ENCODE measurements around the gene MTNR1B. TPM values are rescaled to one million over a fixed set of nuclear protein-coding genes. Genes with fewer than 3 reads are reported as not detected.
A peak's percentile ranks its signal among the peaks of the same experiment; 100 is the strongest.

MTNR1B gene
- total RNA-seq, result not detected in 3 replicates
- long read RNA-seq, result 0 reads

GRCh38 chr11:92969634-92970347, at the start of gene MTNR1B:
TSS of gene MTNR1B (plus strand) at chr11:92969651. CDS start at chr11:92969726, 75 bp downstream.
- peaks cover 4% of the 10 kb centered on the region for H3K4me1 Mint-ChIP-seq (ENCODE audit: low read depth)
- H3K27me3 Mint-ChIP-seq (ENCODE audit: low read depth), result peaks cover 15% of the 10 kb centered on the region
- no peak for DNase-seq (ENCODE audit: low spot score)
- H3K4me3 Mint-ChIP-seq (ENCODE audit: unreplicated experiment), result peak within 1 kb of the TSS; percentile 56
- no peak within 1 kb of the TSS for H3K27ac Mint-ChIP-seq (ENCODE audit: unreplicated experiment)
- peaks cover 2% of the 10 kb centered on the region for H3K36me3 Mint-ChIP-seq (ENCODE audit: low read depth)
- no peak for TF ChIP-seq CTCF (IDR thresholded peaks at IDR 0.05)
- H3K9me3 Mint-ChIP-seq (ENCODE audit: low read depth), result no peaks in the 10 kb centered on the region

GRCh38 chr11:92920331-92920730, 49.1 kb upstream of the MTNR1B start:
- TF ChIP-seq CTCF (IDR thresholded peaks at IDR 0.05), result no peak
- Mint-ChIP-seq H3K27ac (ENCODE audit: unreplicated experiment) (no peak overlapping the region), H3K27me3 (ENCODE audit: low read depth) (peaks cover 16% of the 10 kb centered on the region), H3K36me3 (ENCODE audit: low read depth) (no peaks in the 10 kb centered on the region), H3K9me3 (ENCODE audit: low read depth) (no peaks in the 10 kb centered on the region), H3K4me1 (ENCODE audit: low read depth) (no peaks in the 10 kb centered on the region), H3K4me3 (ENCODE audit: unreplicated experiment) (no peak overlapping the region)
- DNase-seq (ENCODE audit: low spot score), result no peak

- TF ChIP-seq CTCF (IDR thresholded peaks at IDR 0.05), result no peak
- H3K4me3 Mint-ChIP-seq (ENCODE audit: unreplicated experiment), result no peak overlapping the region
- H3K27ac Mint-ChIP-seq (ENCODE audit: unreplicated experiment), result no peak overlapping the region
- peaks cover 16% of the 10 kb centered on the region for H3K27me3 Mint-ChIP-seq (ENCODE audit: low read depth)
- H3K36me3 Mint-ChIP-seq (ENCODE audit: low read depth), result no peaks in the 10 kb centered on the region
- no peaks in the 10 kb centered on the region for H3K4me1 Mint-ChIP-seq (ENCODE audit: low read depth)
- DNase-seq (ENCODE audit: low spot score), result no peak
- no peaks in the 10 kb centered on the region for H3K9me3 Mint-ChIP-seq (ENCODE audit: low read depth)
Measured at GRCh38 chr11:92922731-92923130, 46.7 kb upstream of the MTNR1B start.

DNA sequence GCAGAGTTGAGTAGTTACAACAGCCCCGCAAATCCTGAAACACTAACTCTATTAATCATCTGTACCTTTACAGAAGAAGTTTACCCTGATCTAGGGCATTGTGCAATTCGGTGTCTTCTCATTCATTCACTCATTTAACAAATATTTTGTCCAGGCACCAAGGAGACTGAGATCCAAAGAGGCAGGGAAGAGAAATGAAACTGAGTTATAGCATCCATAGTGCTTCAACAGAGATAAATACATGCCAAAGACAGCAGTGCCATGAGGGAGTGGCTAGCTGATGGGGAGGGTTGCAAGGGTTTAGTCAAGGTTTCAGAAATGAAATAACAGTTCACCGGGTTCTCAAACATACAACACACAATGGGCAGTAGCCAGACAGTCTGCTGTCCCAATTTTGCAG, 40.2 kb upstream of the MTNR1B start:
- Mint-ChIP-seq H3K27me3 (ENCODE audit: low read depth) (peaks cover 4% of the 10 kb centered on the region), H3K4me3 (ENCODE audit: unreplicated experiment) (no peak overlapping the region), H3K4me1 (ENCODE audit: low read depth) (no peaks in the 10 kb centered on the region), H3K9me3 (ENCODE audit: low read depth) (no peaks in the 10 kb centered on the region), H3K27ac (ENCODE audit: unreplicated experiment) (no peak overlapping the region), H3K36me3 (ENCODE audit: low read depth) (no peaks in the 10 kb centered on the region)
- no peak for TF ChIP-seq CTCF (IDR thresholded peaks at IDR 0.05)
- DNase-seq (ENCODE audit: low spot score), result no peak

DNA sequence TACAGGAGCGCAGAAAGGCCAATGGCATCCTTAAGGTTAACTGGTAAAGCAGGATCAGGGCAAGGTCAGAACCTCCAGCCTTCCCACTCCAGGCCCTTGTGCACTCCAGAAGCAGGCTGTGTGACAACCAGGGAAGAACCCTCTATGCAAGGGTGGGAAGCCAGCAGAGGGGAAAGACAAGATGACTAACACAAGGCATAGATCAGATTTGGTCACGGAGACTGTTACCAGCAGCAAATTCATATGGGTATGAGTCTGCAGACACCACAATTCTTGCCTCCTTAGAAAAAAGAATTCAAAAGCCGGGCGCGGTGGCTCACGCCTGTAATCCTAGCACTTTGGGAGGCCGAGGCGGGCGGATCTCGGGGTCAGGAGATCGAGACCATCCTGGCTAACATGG, 39.8 kb upstream of the MTNR1B start:
- no peak for DNase-seq (ENCODE audit: low spot score)
- no peak overlapping the region for H3K27ac Mint-ChIP-seq (ENCODE audit: unreplicated experiment)
- no peak overlapping the region for H3K4me3 Mint-ChIP-seq (ENCODE audit: unreplicated experiment)
- peaks cover 4% of the 10 kb centered on the region for H3K27me3 Mint-ChIP-seq (ENCODE audit: low read depth)
- H3K36me3 Mint-ChIP-seq (ENCODE audit: low read depth), result no peaks in the 10 kb centered on the region
- H3K4me1 Mint-ChIP-seq (ENCODE audit: low read depth), result no peaks in the 10 kb centered on the region
- TF ChIP-seq CTCF (IDR thresholded peaks at IDR 0.05), result no peak
- H3K9me3 Mint-ChIP-seq (ENCODE audit: low read depth), result no peaks in the 10 kb centered on the region

Measured in chondrocyte (in vitro differentiated cells).